Keratinocyte (primary cell): ENCODE measurements around the gene TPCN2. TPM values are rescaled to one million over a fixed set of nuclear protein-coding genes. Genes with fewer than 3 reads are reported as not detected.

ENCODE experiments used
- DNase-seq: peaks from one replicate; pipeline ENCODE4 v3.0.0-alpha.2; 2011; ENCODE audit warnings: low read depth, missing footprints, low spot score
- FAIRE-seq: peaks from 2 replicates; lab custom pipeline; 2011; peaks lifted over from hg19 to GRCh38; lab: Jason Lieb, UNC
- H2AFZ ChIP-seq: 2 replicates; pipeline ENCODE4 v1.6.0; 2012; ENCODE audit warnings: low read length, control low read depth, inconsistent platforms; ENCODE audit not compliant: control insufficient read depth
- H3K27ac ChIP-seq: 2 replicates; pipeline ENCODE4 v1.5.1; 2011; ENCODE audit warnings: low read length; ENCODE audit not compliant: control insufficient read depth, insufficient read depth
- H3K27me3 ChIP-seq: 3 replicates; pipeline ENCODE4 v1.6.0; 2011; ENCODE audit warnings: low read length; ENCODE audit not compliant: control insufficient read depth, insufficient read depth; ENCODE audit errors: extremely low read depth
- H3K36me3 ChIP-seq, 2 experiments: 2 replicates in 1 of 2; 3 replicates in 1 of 2; pipeline ENCODE4 v1.5.1; 2011; ENCODE audit warnings: low read length in 2 of 2, mild to moderate bottlenecking in 1 of 2; ENCODE audit not compliant: control insufficient read depth in 2 of 2, insufficient read depth in 2 of 2; ENCODE audit errors: extremely low read depth in 1 of 2
- H3K4me1 ChIP-seq: 3 replicates; pipeline ENCODE4 v1.5.1; 2011; ENCODE audit warnings: low read length; ENCODE audit not compliant: control insufficient read depth, insufficient read depth; ENCODE audit errors: extremely low read depth
- H3K4me2 ChIP-seq: 3 replicates; pipeline ENCODE4 v1.6.0; 2011; ENCODE audit warnings: low read depth, low read length; ENCODE audit not compliant: control insufficient read depth, insufficient read depth; ENCODE audit errors: extremely low read depth
- H3K4me3 ChIP-seq, 3 experiments: fragments of 200-600 bp in 1 of 3; sonication (generic) in 1 of 3; 2 replicates in 2 of 3; 3 replicates in 1 of 3; pipeline ENCODE4 v1.5.1; 2011 to 2016; ENCODE audit warnings: low read length in 3 of 3, mild to moderate bottlenecking in 3 of 3, control low read depth in 2 of 3, inconsistent platforms in 1 of 3, low read depth in 1 of 3, mixed read lengths in 1 of 3, mixed run types in 1 of 3, moderate library complexity in 1 of 3; ENCODE audit not compliant: control insufficient read depth in 2 of 3, insufficient read depth in 2 of 3; ENCODE audit errors: extremely low read depth in 1 of 3
- H3K79me2 ChIP-seq: 2 replicates; pipeline ENCODE4 v1.6.0; 2012; ENCODE audit warnings: low read length; ENCODE audit not compliant: control insufficient read depth, insufficient read depth
- H3K9ac ChIP-seq: 3 replicates; pipeline ENCODE4 v1.6.0; 2011; ENCODE audit warnings: low read length; ENCODE audit not compliant: control insufficient read depth, insufficient read depth; ENCODE audit errors: extremely low read depth
- H3K9me1 ChIP-seq: 3 replicates; pipeline ENCODE4 v1.6.0; 2011; ENCODE audit warnings: low read length; ENCODE audit not compliant: control insufficient read depth, insufficient read depth; ENCODE audit errors: extremely low read depth
- H3K9me3 ChIP-seq: 2 replicates; pipeline ENCODE4 v1.5.1; 2012; ENCODE audit warnings: low read depth, low read length; ENCODE audit not compliant: control insufficient read depth
- H4K20me1 ChIP-seq: 3 replicates; pipeline ENCODE4 v1.6.0; 2011; ENCODE audit warnings: low read length; ENCODE audit not compliant: control insufficient read depth, insufficient read depth; ENCODE audit errors: extremely low read depth
- CTCF ChIP-seq, 3 experiments: IDR thresholded peaks in 1 of 3; conservative IDR thresholded peaks in 1 of 3; optimal IDR thresholded peaks in 1 of 3; 2 replicates in 2 of 3; 3 replicates in 1 of 3; pipeline versions ENCODE3 to v1.5.1; 2011; ENCODE audit warnings: low read length in 3 of 3, mild to moderate bottlenecking in 3 of 3, moderate library complexity in 2 of 3, control low read depth in 1 of 3, inconsistent platforms in 1 of 3; ENCODE audit not compliant: insufficient read depth in 2 of 3; ENCODE audit errors: extremely low read depth in 1 of 3
- EZH2 ChIP-seq: IDR thresholded peaks from one replicate; pipeline ENCODE4 v1.6.1; 2012; ENCODE audit warnings: inconsistent platforms, mild to moderate bottlenecking, low read length, moderate library complexity
- dilution Hi-C: fragments of 300-500 bp; cut with MboI; formaldehyde crosslinking; loops from one replicate; pipeline ENCODE4 v1.7.0; 2020; ENCODE audit warnings: low sequenced_read_pairs; ENCODE audit not compliant: extremely low pct_ligation_motif_present
- polyA plus RNA-seq, 5 experiments: library from polyadenylated mRNA; depleted of rRNA in 3 of 5; stranded (reverse) in 3 of 5; stranded (forward) in 1 of 5; unstranded in 1 of 5; fragments of >200 nt; gene quantifications; 1 replicate in 1 of 5; 2 replicates in 3 of 5; 3 replicates in 1 of 5; pipeline versions ENCODE4 v1.2.1 to v1.2.3, GENCODE V29; 2011 to 2012; ENCODE audit warnings: missing spikeins in 2 of 5, low read depth in 1 of 5, low replicate concordance in 1 of 5

TPCN2 gene
- polyA plus RNA-seq, 1 donor (not counting 4 experiments of a cell fraction or from before 2014, with no cell fraction given), result 7.7 TPM

GRCh38 chr11:69003866-69004367 lies 44.8 kb upstream of the TPCN2 start:
- no peak overlapping the region for H3K27ac ChIP-seq
- H3K79me2 ChIP-seq, result no peaks in the 10 kb centered on the region
- H3K4me1 ChIP-seq, result peaks cover 12% of the 10 kb centered on the region
- no peak for DNase-seq
- FAIRE-seq, result no peak
- H3K4me3 ChIP-seq, result no peak overlapping the region
- no peak for TF ChIP-seq EZH2
- no peak for TF ChIP-seq CTCF (optimal IDR thresholded peaks at IDR 0.05 in 1 of 3, IDR thresholded peaks at IDR 0.05 in 1 of 3, conservative IDR thresholded peaks at IDR 0.05 in 1 of 3; ENCODE audit: extremely low read depth in 1 of 3, insufficient read depth in 2 of 3, low read length in 3 of 3)
- H3K9me1 ChIP-seq, result no peaks in the 10 kb centered on the region
- no peak overlapping the region for H2AFZ ChIP-seq
- H3K9ac ChIP-seq, result no peak overlapping the region
- dilution Hi-C loops, result no loop called here
- no peaks in the 10 kb centered on the region for H3K36me3 ChIP-seq
- H4K20me1 ChIP-seq, result no peaks in the 10 kb centered on the region
- no peaks in the 10 kb centered on the region for H3K27me3 ChIP-seq
- H3K9me3 ChIP-seq, result no peaks in the 10 kb centered on the region
- no peak overlapping the region for H3K4me2 ChIP-seq

- no peak overlapping the region for H3K9ac ChIP-seq
- H3K27ac ChIP-seq, result no peak overlapping the region
- H4K20me1 ChIP-seq, result no peaks in the 10 kb centered on the region
- peaks cover 4% of the 10 kb centered on the region for H3K9me1 ChIP-seq
- H3K79me2 ChIP-seq, result no peaks in the 10 kb centered on the region
- H3K4me1 ChIP-seq, result peaks cover 19% of the 10 kb centered on the region
- no peak for TF ChIP-seq CTCF (optimal IDR thresholded peaks at IDR 0.05 in 1 of 3, IDR thresholded peaks at IDR 0.05 in 1 of 3, conservative IDR thresholded peaks at IDR 0.05 in 1 of 3; ENCODE audit: extremely low read depth in 1 of 3, insufficient read depth in 2 of 3, low read length in 3 of 3)
- TF ChIP-seq EZH2, result no peak
- no peak overlapping the region for H3K4me2 ChIP-seq
- no peaks in the 10 kb centered on the region for H3K9me3 ChIP-seq
- H3K36me3 ChIP-seq, result no peaks in the 10 kb centered on the region
- FAIRE-seq (no peak), DNase-seq (no peak)
- dilution Hi-C loops, result no loop called here
- H3K4me3 ChIP-seq, result no peak overlapping the region
- no peaks in the 10 kb centered on the region for H3K27me3 ChIP-seq
- H2AFZ ChIP-seq, result no peak overlapping the region
These were observed 44.1 kb upstream of the TPCN2 start for GRCh38 chr11:69004411-69005182.
